HepG2 (cell line): ENCODE measurements around the gene CYSRT1. TPM values are rescaled to one million over a fixed set of nuclear protein-coding genes. Genes with fewer than 3 reads are reported as not detected.

Source experiments
- HDAC6 ChIP-seq: fragments of 200-600 bp; sonication (generic); IDR thresholded peaks from 2 replicates; pipeline ENCODE4 v1.7.0; 2017; ENCODE audit warnings: mild to moderate bottlenecking, antibody characterized with exemption, low read length, low read depth
- NFIC ChIP-seq: IDR thresholded peaks from 2 replicates; pipeline ENCODE4 v1.6.1; 2012; ENCODE audit warnings: mild to moderate bottlenecking, low read length, inconsistent platforms
- RXRB ChIP-seq: IDR thresholded peaks from 2 replicates; pipeline ENCODE4 v1.6.1; 2016; ENCODE audit warnings: borderline replicate concordance, missing genetic modification reagents, missing compliant biosample characterization
- SOX13 ChIP-seq, 3 experiments: fragments of 450-650 bp in 1 of 3; sonication (generic) in 1 of 3; formaldehyde crosslinking in 1 of 3; IDR thresholded peaks in 2 of 3; conservative IDR thresholded peaks in 1 of 3; 2 replicates each; pipeline versions ENCODE4 v1.5.0 to v1.6.1; 2016 to 2020; ENCODE audit warnings: antibody characterized with exemption in 1 of 3, mild to moderate bottlenecking in 1 of 3, missing compliant biosample characterization in 1 of 3, missing genetic modification reagents in 1 of 3, moderate library complexity in 1 of 3
- SP5 ChIP-seq: IDR thresholded peaks from 2 replicates; pipeline ENCODE4 v1.6.1; 2016; ENCODE audit warnings: low read depth, borderline replicate concordance
- ZNF143 ChIP-seq: sonication (generic); formaldehyde crosslinking; IDR thresholded peaks from 2 replicates; pipeline ENCODE4 v1.4.0; 2020; ENCODE audit warnings: missing genetic modification reagents
- ZNF674 ChIP-seq: sonication (generic); formaldehyde crosslinking; IDR thresholded peaks from 2 replicates; pipeline ENCODE4 v1.5.0; 2020; ENCODE audit warnings: low read depth, mild to moderate bottlenecking, missing genetic modification reagents
- ZNF781 ChIP-seq: sonication (generic); formaldehyde crosslinking; IDR thresholded peaks from 2 replicates; pipeline ENCODE4 v1.5.1; 2020; ENCODE audit warnings: borderline replicate concordance, mild to moderate bottlenecking, missing genetic modification reagents; ENCODE audit errors: not compliant biosample characterization
- polyA plus RNA-seq, 8 experiments: library from polyadenylated mRNA; depleted of rRNA in 3 of 8; stranded (reverse) in 7 of 8; unstranded in 1 of 8; fragments of >200 nt; fragmentation: Illumina TruSeq in 4 of 8; extraction: Trizol in 4 of 8; gene quantifications; 2 replicates each; pipeline versions ENCODE4 v1.2.1 to v1.2.3, GENCODE V29; 2011 to 2016; ENCODE audit warnings: low read depth in 4 of 8, missing spikeins in 1 of 8, mixed read lengths in 1 of 8; ENCODE audit not compliant: insufficient read depth in 1 of 8
- total RNA-seq, 5 experiments: library from RNA; depleted of rRNA; stranded (reverse); fragments of >200 nt; fragmentation: Illumina TruSeq; extraction: Trizol; gene quantifications; 2 replicates each; pipeline ENCODE4 v1.2.3, GENCODE V29; 2016; ENCODE audit warnings: low read depth in 1 of 5
- TF ChIP-seq, protein P1 (sequence below): sonication (generic); formaldehyde crosslinking; IDR thresholded peaks from 2 replicates; pipeline ENCODE4 v1.4.0; 2020; ENCODE audit warnings: missing genetic modification reagents
- TF ChIP-seq, protein P2 (sequence below): IDR thresholded peaks from 2 replicates; pipeline ENCODE4 v1.6.1; 2016; ENCODE audit warnings: missing compliant biosample characterization, missing genetic modification reagents, borderline replicate concordance
- TF ChIP-seq, protein P3 (sequence below): sonication (generic); formaldehyde crosslinking; IDR thresholded peaks from 2 replicates; pipeline ENCODE4 v1.8.1; 2023; ENCODE audit warnings: missing genetic modification reagents, inconsistent platforms, borderline replicate concordance
- TF ChIP-seq, protein P4 (sequence below): sonication (generic); formaldehyde crosslinking; IDR thresholded peaks from 2 replicates; pipeline ENCODE4 v1.5.1; 2020; ENCODE audit warnings: mild to moderate bottlenecking, missing genetic modification reagents, moderate library complexity
- TF ChIP-seq, protein P5 (sequence below): sonication (generic); formaldehyde crosslinking; conservative IDR thresholded peaks from 2 replicates; pipeline ENCODE4 v1.4.0; 2020; ENCODE audit warnings: missing genetic modification reagents

Gene CYSRT1
- total and polyA plus RNA-seq, 2 of the 13 experiments (the other 11 are each of a cell fraction or from before 2014, with no cell fraction given), result 1.5 to 2.1 TPM

DNA sequence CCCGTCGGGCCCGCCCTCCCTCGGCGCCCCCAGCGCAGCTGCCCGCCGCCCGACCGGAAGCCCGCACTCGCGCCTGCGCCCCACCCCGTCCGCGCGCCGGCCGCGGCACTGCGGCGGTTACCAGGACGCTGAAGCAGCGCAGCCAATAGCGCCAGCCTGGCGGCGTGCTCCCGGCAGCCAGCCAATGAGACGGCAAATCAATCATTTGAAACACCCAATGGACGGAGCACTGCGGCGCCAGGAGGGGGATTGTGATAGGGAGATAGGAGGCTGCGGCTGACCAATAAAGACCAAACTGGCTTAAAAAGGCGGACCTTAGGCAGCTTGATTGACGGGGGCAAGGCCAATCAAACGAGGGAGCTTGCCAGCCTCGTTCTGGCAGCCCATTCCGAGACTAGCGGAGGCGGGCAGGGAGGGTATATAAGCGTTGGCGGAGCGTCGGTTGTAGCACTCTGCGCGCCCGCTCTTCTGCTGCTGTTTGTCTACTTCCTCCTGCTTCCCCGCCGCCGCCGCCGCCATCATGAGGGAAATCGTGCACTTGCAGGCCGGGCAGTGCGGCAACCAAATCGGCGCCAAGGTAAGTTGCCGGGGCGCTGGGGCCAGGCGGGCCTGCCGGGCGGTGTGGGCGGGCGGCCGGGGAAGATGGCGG, 16.0 kb downstream of the CYSRT1 start, which contains the start of gene TUBB4B (continued):
- TF ChIP-seq, protein P1, sequence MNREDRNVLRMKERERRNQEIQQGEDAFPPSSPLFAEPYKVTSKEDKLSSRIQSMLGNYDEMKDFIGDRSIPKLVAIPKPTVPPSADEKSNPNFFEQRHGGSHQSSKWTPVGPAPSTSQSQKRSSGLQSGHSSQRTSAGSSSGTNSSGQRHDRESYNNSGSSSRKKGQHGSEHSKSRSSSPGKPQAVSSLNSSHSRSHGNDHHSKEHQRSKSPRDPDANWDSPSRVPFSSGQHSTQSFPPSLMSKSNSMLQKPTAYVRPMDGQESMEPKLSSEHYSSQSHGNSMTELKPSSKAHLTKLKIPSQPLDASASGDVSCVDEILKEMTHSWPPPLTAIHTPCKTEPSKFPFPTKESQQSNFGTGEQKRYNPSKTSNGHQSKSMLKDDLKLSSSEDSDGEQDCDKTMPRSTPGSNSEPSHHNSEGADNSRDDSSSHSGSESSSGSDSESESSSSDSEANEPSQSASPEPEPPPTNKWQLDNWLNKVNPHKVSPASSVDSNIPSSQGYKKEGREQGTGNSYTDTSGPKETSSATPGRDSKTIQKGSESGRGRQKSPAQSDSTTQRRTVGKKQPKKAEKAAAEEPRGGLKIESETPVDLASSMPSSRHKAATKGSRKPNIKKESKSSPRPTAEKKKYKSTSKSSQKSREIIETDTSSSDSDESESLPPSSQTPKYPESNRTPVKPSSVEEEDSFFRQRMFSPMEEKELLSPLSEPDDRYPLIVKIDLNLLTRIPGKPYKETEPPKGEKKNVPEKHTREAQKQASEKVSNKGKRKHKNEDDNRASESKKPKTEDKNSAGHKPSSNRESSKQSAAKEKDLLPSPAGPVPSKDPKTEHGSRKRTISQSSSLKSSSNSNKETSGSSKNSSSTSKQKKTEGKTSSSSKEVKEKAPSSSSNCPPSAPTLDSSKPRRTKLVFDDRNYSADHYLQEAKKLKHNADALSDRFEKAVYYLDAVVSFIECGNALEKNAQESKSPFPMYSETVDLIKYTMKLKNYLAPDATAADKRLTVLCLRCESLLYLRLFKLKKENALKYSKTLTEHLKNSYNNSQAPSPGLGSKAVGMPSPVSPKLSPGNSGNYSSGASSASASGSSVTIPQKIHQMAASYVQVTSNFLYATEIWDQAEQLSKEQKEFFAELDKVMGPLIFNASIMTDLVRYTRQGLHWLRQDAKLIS (CRISPR knock-in tag), result peak; percentile 76
- TF ChIP-seq RXRB (CRISPR knock-in tag) (peak; percentile 47; the same call in 1 of the 2 replicates), ZNF674 (0 out of 2 replicates have a peak, but pooled peaks have one; percentile 52), HDAC6 (no peak), SOX13 (IDR thresholded peaks at IDR 0.05) (peak; percentile 62; the same call in 1 of the 2 replicates), SOX13 (CRISPR knock-in tag; conservative IDR thresholded peaks at IDR 0.05 in 1 of 2, IDR thresholded peaks at IDR 0.05 in 1 of 2) (peak in 1 of 2 experiments; percentile 37; a peak in 1 of 4 replicates), SP5 (CRISPR knock-in tag) (0 out of 2 replicates have a peak, but pooled peaks have one; percentile 37), NFIC (no peak), ZNF781 (CRISPR knock-in tag) (peak; percentile 60), ZNF143 (peak; percentile 4; the same call in 1 of the 2 replicates)
- TF ChIP-seq, protein P2, sequence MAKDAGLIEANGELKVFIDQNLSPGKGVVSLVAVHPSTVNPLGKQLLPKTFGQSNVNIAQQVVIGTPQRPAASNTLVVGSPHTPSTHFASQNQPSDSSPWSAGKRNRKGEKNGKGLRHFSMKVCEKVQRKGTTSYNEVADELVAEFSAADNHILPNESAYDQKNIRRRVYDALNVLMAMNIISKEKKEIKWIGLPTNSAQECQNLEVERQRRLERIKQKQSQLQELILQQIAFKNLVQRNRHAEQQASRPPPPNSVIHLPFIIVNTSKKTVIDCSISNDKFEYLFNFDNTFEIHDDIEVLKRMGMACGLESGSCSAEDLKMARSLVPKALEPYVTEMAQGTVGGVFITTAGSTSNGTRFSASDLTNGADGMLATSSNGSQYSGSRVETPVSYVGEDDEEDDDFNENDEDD, result no peak; the same call in 1 of the 2 replicates
- TF ChIP-seq, protein P3, sequence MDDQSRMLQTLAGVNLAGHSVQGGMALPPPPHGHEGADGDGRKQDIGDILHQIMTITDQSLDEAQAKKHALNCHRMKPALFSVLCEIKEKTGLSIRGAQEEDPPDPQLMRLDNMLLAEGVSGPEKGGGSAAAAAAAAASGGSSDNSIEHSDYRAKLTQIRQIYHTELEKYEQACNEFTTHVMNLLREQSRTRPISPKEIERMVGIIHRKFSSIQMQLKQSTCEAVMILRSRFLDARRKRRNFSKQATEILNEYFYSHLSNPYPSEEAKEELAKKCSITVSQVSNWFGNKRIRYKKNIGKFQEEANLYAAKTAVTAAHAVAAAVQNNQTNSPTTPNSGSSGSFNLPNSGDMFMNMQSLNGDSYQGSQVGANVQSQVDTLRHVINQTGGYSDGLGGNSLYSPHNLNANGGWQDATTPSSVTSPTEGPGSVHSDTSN (CRISPR knock-in tag), result peak; percentile 93; the same call in 1 of the 2 replicates
- TF ChIP-seq, protein P4, sequence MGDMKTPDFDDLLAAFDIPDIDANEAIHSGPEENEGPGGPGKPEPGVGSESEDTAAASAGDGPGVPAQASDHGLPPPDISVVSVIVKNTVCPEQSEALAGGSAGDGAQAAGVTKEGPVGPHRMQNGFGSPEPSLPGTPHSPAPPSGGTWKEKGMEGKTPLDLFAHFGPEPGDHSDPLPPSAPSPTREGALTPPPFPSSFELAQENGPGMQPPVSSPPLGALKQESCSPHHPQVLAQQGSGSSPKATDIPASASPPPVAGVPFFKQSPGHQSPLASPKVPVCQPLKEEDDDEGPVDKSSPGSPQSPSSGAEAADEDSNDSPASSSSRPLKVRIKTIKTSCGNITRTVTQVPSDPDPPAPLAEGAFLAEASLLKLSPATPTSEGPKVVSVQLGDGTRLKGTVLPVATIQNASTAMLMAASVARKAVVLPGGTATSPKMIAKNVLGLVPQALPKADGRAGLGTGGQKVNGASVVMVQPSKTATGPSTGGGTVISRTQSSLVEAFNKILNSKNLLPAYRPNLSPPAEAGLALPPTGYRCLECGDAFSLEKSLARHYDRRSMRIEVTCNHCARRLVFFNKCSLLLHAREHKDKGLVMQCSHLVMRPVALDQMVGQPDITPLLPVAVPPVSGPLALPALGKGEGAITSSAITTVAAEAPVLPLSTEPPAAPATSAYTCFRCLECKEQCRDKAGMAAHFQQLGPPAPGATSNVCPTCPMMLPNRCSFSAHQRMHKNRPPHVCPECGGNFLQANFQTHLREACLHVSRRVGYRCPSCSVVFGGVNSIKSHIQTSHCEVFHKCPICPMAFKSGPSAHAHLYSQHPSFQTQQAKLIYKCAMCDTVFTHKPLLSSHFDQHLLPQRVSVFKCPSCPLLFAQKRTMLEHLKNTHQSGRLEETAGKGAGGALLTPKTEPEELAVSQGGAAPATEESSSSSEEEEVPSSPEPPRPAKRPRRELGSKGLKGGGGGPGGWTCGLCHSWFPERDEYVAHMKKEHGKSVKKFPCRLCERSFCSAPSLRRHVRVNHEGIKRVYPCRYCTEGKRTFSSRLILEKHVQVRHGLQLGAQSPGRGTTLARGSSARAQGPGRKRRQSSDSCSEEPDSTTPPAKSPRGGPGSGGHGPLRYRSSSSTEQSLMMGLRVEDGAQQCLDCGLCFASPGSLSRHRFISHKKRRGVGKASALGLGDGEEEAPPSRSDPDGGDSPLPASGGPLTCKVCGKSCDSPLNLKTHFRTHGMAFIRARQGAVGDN, result no peak; the same call in 1 of the 2 replicates
- TF ChIP-seq, protein P5, sequence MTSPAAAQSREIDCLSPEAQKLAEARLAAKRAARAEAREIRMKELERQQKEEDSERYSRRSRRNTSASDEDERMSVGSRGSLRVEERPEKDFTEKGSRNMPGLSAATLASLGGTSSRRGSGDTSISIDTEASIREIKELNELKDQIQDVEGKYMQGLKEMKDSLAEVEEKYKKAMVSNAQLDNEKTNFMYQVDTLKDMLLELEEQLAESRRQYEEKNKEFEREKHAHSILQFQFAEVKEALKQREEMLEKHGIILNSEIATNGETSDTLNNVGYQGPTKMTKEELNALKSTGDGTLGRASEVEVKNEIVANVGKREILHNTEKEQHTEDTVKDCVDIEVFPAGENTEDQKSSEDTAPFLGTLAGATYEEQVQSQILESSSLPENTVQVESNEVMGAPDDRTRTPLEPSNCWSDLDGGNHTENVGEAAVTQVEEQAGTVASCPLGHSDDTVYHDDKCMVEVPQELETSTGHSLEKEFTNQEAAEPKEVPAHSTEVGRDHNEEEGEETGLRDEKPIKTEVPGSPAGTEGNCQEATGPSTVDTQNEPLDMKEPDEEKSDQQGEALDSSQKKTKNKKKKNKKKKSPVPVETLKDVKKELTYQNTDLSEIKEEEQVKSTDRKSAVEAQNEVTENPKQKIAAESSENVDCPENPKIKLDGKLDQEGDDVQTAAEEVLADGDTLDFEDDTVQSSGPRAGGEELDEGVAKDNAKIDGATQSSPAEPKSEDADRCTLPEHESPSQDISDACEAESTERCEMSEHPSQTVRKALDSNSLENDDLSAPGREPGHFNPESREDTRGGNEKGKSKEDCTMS (CRISPR knock-in tag), result no peak
